Islet of Langerhans (tissue), 1 donor: ENCODE data around the gene RRAD.
"Not testable (repeated sequence)": the region's sequence is repeated elsewhere in the genome, so short reads cannot be mapped to it uniquely, and the experiment has no call there.

Experiments
- FAIRE-seq: peaks from one replicate; lab custom pipeline; 2011; peaks lifted over from hg19 to GRCh38; lab: Jason Lieb, UNC

The RRAD gene

DNA sequence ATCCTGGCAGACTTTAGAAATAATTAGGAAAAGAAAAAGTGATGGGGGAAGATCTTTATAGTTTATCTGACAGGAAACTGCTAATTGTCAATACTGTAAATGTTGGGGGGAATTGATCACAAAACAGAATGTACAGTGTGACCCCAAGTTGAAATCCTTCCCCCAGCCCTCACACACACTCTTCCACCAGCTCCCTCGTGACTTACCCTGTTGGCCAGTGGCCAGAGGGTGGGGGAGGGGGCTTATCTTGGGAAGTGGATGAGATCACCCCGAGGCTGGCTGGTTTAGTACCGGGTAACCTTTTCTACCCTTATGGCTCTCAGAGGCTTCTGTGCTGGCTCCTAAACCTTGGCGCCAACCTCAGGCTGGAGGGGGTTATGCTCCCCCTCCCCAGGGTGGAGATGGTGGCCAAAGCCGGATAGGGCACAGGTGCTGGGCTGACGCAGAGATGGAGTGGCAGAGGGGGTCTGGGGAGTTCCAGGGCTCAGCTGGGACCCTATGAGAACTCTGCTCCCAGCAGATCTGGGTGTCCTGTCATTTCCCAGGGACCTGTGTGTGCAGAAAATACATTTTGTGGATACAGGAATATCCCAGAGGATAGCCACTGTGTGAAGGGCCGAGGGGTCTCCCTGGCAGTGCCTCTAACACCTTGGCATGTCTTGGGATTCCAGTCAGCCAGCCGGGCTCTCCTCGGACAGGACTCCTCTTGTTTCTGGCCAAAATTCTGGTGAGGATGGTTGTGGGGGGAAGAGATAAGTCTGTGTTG lies 25.2 kb downstream of the RRAD start:
- FAIRE-seq, result no peak

- no peak for FAIRE-seq
Measured at GRCh38 chr16:66899310-66899944, 25.9 kb downstream of the RRAD start.

GRCh38 chr16:66898933-66899309 lies 26.4 kb downstream of the RRAD start:
- no peak for FAIRE-seq

GRCh38 chr16:66898207-66898606 lies 27.1 kb downstream of the RRAD start:
- no peak for FAIRE-seq

- FAIRE-seq, result not testable (repeated sequence)
Measured at GRCh38 chr16:66896682-66897081, 28.7 kb downstream of the RRAD start.

DNA sequence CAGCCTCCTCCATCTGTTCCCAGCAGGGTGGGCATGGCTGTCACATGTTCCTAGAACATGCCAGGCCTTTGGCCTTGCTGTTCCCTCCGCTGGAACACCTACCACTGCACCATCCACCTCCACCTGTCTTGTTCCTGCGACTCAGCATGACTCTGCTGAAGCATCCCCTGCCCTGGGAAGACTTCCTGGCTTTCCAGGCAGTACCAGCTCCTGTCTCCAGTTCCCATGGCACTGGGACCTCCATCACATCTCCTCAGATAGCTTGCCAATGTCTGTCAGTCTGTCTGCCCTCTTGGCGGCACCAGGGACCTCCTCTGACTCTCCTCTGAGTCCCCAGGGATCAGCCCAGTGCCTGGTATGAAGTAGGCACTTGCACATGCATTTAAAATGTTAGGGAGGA lies 29.3 kb downstream of the RRAD start:
- no peak for FAIRE-seq

- no peak for FAIRE-seq
Measured at GRCh38 chr16:66895689-66895979, 29.7 kb downstream of the RRAD start.

GRCh38 chr16:66894948-66895688 lies 30.2 kb downstream of the RRAD start:
- FAIRE-seq, result no peak

- no peak for FAIRE-seq
Measured at GRCh38 chr16:66894055-66894454, 31.3 kb downstream of the RRAD start.

DNA sequence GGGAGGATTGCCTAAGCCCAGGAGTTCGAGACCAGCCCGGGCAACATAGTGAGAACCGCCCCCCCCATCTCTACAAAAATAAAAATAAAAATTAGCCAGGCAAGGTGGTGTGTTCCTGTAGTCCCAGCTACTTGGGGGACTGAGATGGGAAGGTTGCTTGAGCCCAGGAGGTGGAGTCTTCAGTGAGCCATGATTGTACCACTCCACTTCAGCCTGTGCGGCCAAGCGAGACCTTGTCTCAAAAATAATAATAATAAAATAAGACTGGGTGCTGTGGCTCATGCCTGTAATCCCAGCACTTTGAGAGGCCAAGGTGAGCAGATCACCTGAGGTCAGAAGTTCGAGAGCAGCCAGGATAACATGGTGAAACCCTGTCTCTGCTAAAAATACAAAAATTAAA lies 33.5 kb downstream of the RRAD start:
- no peak for FAIRE-seq

- no peak for FAIRE-seq
Measured at GRCh38 chr16:66891360-66891759, 34.0 kb downstream of the RRAD start.

- no peak for FAIRE-seq
Measured at GRCh38 chr16:66890799-66891198, 34.5 kb downstream of the RRAD start.

GRCh38 chr16:66889622-66890021 lies 35.7 kb downstream of the RRAD start:
- no peak for FAIRE-seq

DNA sequence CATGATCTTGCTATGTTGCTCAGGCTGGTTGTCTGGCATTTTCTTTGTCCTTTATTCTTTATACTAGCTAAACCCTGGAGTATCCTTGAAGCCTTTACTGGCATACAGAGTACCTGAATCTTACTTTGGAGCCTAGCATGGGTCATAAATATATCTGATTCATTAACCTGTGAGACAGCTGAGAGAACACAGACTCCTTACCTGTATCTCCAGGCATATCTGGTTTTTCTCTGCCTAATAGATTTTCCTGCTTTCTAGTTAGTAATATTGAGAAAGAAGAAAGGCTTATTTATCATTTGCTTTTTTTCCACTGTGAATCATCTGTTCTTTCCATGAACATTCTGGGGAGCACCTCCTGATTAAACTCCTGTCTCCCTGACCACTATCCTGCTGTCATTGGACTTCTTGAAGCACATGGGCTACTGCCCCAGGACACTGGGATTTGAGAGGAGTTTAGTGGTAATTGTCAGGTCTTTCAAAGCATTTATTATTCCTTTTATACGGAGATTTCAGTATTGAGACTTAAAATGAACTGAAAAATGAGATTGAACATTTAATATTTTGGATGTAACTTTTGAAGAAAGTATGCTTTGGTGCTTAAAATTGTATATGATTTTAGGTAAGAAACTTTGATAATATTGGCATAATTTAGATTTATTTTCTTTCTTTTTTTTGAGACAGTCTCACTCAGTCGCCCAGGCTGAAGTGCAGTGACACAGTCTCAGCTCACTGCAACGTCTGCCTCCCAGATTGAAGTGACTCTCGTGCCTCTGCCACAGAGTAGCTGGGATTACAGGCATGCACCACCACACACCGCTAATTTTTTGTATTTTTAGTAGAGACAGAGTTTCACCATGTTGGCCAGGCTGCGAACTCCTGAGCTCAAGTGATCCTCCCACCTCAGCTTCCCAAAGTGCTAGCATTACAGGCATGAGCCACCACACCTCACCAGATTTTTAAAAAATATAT lies 36.4 kb downstream of the RRAD start:
- FAIRE-seq, result no peak

- no peak for FAIRE-seq
Measured at GRCh38 chr16:66886914-66887313, 38.4 kb downstream of the RRAD start.

DNA sequence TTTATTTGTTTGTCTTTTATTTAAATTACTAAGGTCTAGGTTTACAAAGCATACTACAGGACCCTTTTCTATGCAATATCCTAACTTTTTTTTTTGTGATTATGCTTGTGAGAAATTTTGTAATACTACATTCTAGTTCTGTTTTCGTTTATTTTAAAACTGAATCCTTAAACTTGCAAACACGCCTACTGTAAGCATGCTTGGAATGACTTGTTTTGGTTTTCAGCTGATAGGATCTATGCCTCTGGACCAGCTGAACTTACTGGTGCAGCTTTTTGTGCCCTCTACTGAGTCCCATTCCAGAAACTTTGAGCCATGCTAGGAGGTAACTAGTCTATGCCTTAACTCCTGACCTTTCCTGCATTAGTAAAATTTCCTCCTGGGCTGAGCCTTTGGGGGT lies 39.0 kb downstream of the RRAD start:
- FAIRE-seq, result no peak

DNA sequence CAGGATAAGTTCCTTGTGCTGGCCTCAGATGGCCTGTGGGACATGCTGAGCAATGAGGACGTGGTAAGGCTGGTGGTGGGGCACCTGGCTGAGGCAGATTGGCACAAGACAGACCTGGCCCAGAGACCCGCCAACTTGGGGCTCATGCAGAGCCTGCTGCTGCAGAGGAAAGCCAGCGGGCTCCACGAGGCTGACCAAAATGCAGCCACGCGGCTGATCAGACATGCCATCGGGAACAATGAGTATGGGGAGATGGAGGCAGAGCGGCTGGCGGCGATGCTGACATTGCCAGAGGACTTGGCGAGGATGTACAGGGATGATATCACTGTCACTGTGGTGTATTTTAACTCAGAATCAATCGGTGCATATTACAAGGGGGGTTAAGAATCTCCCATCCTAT lies 39.8 kb downstream of the RRAD start:
- FAIRE-seq, result no peak

DNA sequence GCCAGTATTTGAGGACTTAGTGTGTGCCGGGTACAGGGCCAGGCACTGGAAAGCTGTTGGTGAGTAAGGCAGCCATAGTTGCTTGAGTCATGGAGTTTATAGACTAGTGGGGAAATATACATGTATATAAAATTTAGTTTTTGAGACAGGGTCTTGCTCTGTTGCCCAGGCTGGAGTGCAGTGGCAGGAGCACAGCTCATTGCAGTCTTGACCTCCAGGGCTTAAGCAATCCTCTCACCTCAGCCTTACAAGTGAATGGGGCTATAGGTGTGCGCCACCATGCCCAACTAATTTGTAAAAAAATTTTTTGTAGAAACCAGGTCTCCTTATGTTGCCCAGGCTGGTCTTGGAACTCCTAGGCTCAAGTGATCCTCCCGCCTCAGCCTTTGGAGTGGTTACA lies 42.6 kb downstream of the RRAD start:
- FAIRE-seq, result no peak

DNA sequence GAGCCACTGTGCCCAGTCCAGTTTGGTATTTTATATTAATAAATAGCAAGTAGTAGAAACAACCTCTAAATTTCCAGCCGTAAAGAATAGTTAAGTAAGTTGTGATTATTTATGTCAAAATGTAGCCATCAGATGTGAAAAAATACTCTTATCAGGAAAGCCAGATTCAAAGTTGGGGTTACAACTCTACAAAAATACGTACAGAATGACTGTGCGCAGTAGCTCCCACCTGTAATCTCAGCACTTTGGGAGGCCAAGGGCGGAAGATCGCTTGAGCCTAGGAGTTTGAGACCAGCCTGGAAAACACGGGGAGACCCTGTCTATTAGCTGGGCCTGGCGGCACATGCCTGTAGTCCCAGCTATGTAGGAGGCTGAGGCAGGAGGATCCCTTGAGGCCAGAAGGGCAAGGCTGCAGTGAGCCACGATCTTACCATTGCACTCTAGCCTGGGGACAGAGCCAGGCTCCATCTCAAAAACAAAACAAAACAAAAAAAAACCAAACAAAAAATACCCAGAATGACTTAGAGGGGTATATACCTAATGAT lies 43.3 kb downstream of the RRAD start:
- FAIRE-seq, result no peak

DNA sequence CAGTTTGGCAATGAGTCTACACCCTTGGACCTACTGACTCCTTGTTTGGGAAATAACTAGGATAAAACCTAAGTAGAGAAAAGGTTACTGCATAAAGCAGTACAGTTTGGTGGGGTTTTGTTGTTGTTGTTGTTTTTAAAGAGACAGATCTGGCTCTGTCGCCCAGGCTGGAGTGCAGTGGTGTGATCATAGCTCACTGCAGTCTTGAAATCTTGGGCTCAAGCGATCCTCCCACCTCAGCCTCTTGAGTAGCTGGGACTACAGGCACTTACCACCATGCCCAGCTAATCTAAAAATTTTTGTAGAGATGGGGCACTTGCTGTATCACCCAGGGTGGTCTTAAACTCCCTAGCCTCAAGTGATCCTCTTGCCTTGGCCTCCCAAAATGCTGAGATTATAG lies 43.8 kb downstream of the RRAD start:
- FAIRE-seq, result no peak

- no peak for FAIRE-seq
Measured at GRCh38 chr16:66881014-66881417, 44.3 kb downstream of the RRAD start.
